ENCODE results near the gene TSPEAR.

GRCh38 chr21:44724926-44725325, 13.6 kb upstream of the TSPEAR start:
- TF ChIP-seq, protein P1, sequence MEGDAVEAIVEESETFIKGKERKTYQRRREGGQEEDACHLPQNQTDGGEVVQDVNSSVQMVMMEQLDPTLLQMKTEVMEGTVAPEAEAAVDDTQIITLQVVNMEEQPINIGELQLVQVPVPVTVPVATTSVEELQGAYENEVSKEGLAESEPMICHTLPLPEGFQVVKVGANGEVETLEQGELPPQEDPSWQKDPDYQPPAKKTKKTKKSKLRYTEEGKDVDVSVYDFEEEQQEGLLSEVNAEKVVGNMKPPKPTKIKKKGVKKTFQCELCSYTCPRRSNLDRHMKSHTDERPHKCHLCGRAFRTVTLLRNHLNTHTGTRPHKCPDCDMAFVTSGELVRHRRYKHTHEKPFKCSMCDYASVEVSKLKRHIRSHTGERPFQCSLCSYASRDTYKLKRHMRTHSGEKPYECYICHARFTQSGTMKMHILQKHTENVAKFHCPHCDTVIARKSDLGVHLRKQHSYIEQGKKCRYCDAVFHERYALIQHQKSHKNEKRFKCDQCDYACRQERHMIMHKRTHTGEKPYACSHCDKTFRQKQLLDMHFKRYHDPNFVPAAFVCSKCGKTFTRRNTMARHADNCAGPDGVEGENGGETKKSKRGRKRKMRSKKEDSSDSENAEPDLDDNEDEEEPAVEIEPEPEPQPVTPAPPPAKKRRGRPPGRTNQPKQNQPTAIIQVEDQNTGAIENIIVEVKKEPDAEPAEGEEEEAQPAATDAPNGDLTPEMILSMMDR (IDR thresholded peaks at IDR 0.05), result no peak
- TF ChIP-seq SIN3A (IDR thresholded peaks at IDR 0.05; ENCODE audit: borderline replicate concordance, low read depth, low read length) (no peak), EP300 (IDR thresholded peaks at IDR 0.05; ENCODE audit: borderline replicate concordance in 1 of 2, low read depth in 1 of 2, low read length in 1 of 2) (no peak), REST (IDR thresholded peaks at IDR 0.05; ENCODE audit: low read depth, low read length) (no peak), RXRA (IDR thresholded peaks at IDR 0.05; ENCODE audit: borderline replicate concordance, low read depth) (no peak), POLR2AphosphoS5 (IDR thresholded peaks at IDR 0.05; ENCODE audit: low read depth, low read length) (no peak), MXI1 (IDR thresholded peaks at IDR 0.05; ENCODE audit: low read depth, low read length) (no peak), RCOR1 (IDR thresholded peaks at IDR 0.05; ENCODE audit: low read length) (no peak), YY1 (IDR thresholded peaks at IDR 0.05; ENCODE audit: low read depth) (no peak), FOSL2 (IDR thresholded peaks at IDR 0.05; ENCODE audit: borderline replicate concordance, low read depth) (no peak)
- TF ChIP-seq, protein P2, sequence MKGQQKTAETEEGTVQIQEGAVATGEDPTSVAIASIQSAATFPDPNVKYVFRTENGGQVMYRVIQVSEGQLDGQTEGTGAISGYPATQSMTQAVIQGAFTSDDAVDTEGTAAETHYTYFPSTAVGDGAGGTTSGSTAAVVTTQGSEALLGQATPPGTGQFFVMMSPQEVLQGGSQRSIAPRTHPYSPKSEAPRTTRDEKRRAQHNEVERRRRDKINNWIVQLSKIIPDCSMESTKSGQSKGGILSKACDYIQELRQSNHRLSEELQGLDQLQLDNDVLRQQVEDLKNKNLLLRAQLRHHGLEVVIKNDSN (IDR thresholded peaks at IDR 0.05; ENCODE audit: borderline replicate concordance, low read depth), result no peak

Data from SK-N-SH (cell line).